HG03060 (cell line): ENCODE results near the gene NTRK1.

Source experiments
- ATAC-seq: cut with Tn5 transposase; IDR thresholded peaks from one replicate; pipeline ENCODE4 v1.9.1; 2021; ENCODE audit warnings: low read depth, moderate number of reproducible peaks; ENCODE audit not compliant: unreplicated experiment

NTRK1 gene

GRCh38 chr1:156836892-156837291, 23.8 kb upstream of the NTRK1 start:
- ATAC-seq: no peak

- no peak for ATAC-seq
These were observed 21.7 kb upstream of the NTRK1 start for GRCh38 chr1:156838972-156839371.

GRCh38 chr1:156839426-156840109, 21.1 kb upstream of the NTRK1 start:
- ATAC-seq: no peak

- no peak for ATAC-seq
These were observed 20.3 kb upstream of the NTRK1 start for GRCh38 chr1:156840186-156840897.

- no peak for ATAC-seq
These were observed 19.8 kb upstream of the NTRK1 start for GRCh38 chr1:156840898-156841279.

- ATAC-seq: no peak
These were observed 19.3 kb upstream of the NTRK1 start for GRCh38 chr1:156841295-156841855.

GRCh38 chr1:156842618-156843300, 17.9 kb upstream of the NTRK1 start:
- no peak for ATAC-seq

GRCh38 chr1:156844102-156844501, 16.6 kb upstream of the NTRK1 start:
- no peak for ATAC-seq

- ATAC-seq: no peak
These were observed 16.0 kb upstream of the NTRK1 start for GRCh38 chr1:156844638-156845037.

GRCh38 chr1:156845055-156845952, 15.4 kb upstream of the NTRK1 start:
- ATAC-seq: no peak

GRCh38 chr1:156845953-156846545, 14.6 kb upstream of the NTRK1 start:
- no peak for ATAC-seq

- no peak for ATAC-seq
These were observed 14.0 kb upstream of the NTRK1 start for GRCh38 chr1:156846643-156847042.

GRCh38 chr1:156847591-156848460, 12.8 kb upstream of the NTRK1 start:
- ATAC-seq: no peak

GRCh38 chr1:156848461-156849150, 12.1 kb upstream of the NTRK1 start:
- ATAC-seq: no peak

- no peak for ATAC-seq
These were observed 11.5 kb upstream of the NTRK1 start for GRCh38 chr1:156849151-156849496.

GRCh38 chr1:156851779-156852417, 8.8 kb upstream of the NTRK1 start:
- ATAC-seq: no peak

- ATAC-seq: no peak
These were observed 8.2 kb upstream of the NTRK1 start for GRCh38 chr1:156852418-156852874.

- ATAC-seq: no peak
These were observed 6.9 kb upstream of the NTRK1 start for GRCh38 chr1:156853761-156854160.
